ENCODE measurements around the gene CTU2.
"Not testable (repeated sequence)": the region's sequence is repeated elsewhere in the genome, so short reads cannot be mapped to it uniquely, and the experiment has no call there.

DNA sequence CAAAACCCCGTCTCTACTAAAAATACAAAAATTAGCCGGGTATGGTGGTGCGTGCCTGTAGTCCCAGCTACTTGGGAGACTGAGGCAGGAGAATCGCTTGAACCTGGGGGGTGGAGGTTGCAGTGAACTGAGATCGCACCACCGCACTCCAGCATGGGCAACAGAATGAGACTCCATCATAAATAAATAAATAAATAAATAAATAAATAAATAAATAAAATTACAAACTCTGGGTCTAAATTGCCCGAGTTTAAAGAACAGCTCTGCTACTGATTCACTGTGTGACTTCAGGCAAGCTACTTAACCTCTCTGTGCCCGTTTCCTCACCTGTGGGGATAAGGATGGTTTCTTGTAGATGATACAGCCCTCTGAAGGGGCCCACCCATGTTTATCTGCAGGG, 36.8 kb upstream of the CTU2 start:
- TF ChIP-seq POLR2A (IDR thresholded peaks at IDR 0.05; ENCODE audit: low read depth, low read length); TAF1 (IDR thresholded peaks at IDR 0.05; ENCODE audit: borderline replicate concordance, low read depth, low read length): not testable (repeated sequence)
